ENCODE measurements around the gene CTNNB1.

The CTNNB1 gene

DNA sequence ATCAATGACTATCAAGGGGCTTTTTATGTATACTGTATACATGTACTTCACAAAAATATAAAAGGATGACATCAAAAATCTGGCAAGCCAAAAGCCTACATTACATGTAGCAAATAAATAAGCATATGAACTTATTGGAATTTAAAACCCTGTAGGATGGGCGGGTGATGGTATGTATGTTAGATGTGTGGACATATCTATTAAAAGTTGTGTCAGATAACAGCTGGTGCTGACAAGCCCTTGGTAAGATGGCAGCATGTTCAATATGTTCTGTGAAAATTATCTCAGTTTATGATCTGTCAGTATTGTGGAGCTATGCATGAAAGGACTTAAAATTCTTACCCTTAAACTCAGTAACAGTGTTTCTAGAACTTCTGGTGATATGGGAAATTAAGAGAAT lies 20.1 kb downstream of the CTNNB1 start:
- DNase-seq (ENCODE audit: low spot score), result no peak

DNA sequence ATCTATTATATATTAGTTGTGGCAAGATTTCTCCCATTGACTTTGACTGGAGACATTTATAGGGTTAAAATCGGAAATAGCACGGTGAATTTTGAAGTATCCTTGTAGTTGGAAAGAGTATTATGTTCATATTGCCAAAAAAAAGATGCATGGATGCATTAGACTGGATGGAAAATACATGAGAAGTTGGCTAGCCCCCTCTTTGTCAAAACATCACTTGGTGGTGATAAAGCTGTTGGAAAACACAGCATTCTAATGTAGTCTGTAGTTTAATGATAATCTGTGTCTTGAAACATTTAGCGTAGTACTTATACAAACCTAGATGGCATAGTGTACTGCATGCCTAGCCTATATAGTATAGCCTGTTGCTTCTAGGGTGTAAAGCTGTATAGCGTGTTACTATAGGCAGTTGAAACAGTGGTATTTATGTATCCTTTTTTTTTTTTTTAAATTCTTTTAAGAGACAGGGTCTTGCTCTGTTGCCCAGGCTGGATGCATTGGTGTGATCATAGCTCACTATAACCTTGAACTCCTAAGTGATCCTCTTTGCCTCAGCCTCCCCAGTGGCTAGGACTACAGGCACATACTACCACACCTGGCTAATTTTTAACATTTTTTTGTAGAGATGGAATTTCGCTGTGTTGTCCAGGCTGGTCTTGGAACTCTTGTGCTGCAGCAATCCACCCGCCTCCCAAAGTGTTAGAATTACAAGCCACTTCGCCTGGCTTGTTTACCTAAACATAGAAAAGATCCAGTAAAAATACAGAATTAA lies 21.8 kb downstream of the CTNNB1 start:
- no peak for DNase-seq (ENCODE audit: low spot score)

DNA sequence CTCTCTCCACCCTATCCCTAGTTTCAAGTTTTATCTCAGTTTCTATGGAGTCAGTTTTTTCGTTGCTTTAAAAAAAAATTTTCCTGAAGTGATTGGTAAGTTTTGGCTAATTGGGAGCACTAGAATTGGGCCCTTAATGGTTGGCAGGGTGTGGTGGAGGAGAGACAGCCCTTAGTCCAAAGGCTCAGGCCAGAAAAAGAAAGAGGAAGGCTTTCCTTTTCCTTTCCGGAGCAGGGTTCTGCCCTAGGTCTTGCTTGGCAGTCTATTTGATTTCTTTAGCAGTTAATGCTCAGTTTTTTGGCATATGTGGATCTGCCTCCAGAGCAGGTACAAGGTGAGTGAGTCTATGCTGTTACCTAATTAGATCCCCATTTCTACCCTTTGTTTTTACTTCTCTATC lies 22.7 kb downstream of the CTNNB1 start:
- DNase-seq (ENCODE audit: low spot score), result no peak

DNA sequence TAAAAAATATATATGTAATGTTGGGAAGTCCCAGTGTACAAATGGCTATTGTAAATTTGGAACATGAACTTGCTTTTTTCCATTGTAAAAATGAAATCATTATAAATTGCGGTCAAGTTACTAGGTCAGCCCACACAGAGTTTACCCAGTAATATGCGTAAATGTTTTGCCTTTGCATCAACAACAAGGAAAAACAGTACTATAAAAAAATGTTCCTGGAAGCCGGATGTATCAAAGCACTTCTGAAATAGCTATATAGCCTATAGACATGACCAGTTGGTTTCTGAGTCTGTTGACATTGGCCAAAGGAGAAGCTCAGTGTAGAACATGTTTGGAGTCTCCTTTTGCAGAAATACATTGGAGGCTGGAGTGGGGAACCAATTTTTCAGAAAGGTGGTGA lies 23.2 kb downstream of the CTNNB1 start:
- no peak for DNase-seq (ENCODE audit: low spot score)

DNA sequence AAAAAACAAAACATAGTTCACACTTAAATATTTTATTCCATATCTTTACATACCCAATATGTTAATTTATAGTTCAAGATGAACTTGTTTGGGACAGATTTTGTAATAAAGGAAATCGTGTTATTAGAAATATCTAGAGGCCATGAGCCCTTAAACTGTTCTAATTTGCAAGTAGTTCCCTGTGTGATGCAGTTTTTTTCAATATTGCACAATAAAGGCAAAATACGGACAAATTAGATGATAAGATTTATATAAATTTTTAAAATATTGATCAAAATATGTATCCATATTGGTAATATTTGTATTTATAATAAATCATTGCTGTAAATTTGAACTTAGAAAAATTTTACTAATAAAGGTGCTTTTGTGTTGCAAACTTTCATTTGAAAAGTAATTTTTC lies 23.8 kb downstream of the CTNNB1 start:
- no peak for DNase-seq (ENCODE audit: low spot score)

DNA sequence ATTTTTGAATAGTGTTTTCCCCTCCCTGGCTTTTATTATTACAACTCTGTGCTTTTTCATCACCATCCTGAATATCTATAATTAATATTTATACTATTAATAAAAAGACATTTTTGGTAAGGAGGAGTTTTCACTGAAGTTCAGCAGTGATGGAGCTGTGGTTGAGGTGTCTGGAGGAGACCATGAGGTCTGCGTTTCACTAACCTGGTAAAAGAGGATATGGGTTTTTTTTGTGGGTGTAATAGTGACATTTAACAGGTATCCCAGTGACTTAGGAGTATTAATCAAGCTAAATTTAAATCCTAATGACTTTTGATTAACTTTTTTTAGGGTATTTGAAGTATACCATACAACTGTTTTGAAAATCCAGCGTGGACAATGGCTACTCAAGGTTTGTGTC lies 24.4 kb downstream of the CTNNB1 start:
- no peak for DNase-seq (ENCODE audit: low spot score)

DNA sequence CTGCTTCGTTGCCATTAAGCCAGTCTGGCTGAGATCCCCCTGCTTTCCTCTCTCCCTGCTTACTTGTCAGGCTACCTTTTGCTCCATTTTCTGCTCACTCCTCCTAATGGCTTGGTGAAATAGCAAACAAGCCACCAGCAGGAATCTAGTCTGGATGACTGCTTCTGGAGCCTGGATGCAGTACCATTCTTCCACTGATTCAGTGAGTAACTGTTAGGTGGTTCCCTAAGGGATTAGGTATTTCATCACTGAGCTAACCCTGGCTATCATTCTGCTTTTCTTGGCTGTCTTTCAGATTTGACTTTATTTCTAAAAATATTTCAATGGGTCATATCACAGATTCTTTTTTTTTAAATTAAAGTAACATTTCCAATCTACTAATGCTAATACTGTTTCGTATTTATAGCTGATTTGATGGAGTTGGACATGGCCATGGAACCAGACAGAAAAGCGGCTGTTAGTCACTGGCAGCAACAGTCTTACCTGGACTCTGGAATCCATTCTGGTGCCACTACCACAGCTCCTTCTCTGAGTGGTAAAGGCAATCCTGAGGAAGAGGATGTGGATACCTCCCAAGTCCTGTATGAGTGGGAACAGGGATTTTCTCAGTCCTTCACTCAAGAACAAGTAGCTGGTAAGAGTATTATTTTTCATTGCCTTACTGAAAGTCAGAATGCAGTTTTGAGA lies 25.0 kb downstream of the CTNNB1 start:
- DNase-seq (ENCODE audit: low spot score), result no peak

DNA sequence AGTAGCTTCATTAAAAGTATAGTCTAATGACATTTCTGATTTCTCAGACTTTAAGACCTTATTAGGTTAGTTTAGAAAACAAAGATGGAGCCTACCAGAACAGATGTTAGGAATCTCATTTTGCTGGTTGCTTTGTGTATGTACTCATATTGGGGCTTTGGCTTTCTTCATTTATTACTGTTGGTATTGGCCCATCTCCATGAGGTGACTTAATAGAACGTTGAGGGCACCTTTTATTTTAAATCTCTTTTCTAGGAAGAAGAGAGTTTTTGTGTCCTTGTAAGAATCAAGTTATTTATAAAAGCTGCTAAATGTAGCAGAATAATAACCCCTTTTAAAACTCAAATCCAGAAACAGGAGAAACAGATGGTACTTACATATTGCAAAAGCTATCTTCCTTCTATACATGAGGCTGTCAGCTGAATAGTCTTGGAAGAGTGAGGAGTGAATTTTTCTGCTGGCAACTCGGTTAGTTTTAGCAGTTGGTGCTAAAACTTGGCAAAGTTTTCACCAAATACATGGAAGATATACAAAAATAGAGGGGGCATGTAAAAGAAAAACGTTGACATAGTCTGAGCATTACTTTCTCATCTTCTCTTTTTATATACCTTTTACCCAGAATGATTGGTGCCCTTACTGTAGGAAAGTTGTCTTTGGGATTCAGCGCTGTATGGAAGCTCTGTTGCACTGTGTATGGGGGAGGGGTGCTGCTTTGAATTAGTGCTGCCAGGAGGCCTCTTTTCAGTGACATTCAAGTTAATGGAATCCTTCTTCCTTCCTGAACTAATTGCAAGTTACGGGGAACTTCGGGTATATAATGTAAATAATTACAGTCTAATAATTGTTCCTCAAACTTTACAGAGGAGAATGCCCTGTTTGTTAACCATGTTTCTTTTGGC lies 35.8 kb downstream of the CTNNB1 start:
- DNase-seq (ENCODE audit: low spot score), result no peak

DNA sequence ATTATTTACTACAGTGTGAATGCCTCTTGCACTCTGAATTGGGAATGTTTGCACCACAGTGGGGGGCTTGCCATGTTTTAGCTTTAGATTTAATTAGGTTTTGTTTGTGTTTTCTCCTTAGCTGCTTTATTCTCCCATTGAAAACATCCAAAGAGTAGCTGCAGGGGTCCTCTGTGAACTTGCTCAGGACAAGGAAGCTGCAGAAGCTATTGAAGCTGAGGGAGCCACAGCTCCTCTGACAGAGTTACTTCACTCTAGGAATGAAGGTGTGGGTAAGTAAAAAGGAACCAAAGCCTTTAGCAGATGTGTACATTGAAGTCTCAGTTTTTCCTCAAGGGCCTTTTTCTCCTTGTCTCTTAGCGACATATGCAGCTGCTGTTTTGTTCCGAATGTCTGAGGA lies 36.9 kb downstream of the CTNNB1 start:
- no peak for DNase-seq (ENCODE audit: low spot score)

DNA sequence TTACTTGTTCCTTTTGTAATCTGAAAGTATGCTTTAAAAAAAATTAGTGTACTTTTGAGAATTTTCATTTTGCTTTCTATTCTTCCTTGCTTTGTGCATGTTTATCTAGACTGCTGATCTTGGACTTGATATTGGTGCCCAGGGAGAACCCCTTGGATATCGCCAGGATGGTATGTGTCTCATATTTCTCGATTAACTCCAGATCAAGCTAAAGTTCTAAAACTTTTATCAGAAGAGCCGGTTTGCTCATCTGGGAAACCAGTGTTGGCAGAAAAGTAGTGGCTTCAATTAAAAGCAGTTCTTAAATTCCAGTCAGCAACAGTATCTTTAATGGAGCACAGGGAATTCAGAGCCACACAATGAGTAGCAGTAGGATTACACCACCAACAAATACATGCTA lies 38.6 kb downstream of the CTNNB1 start:
- DNase-seq (ENCODE audit: low spot score), result no peak

DNA sequence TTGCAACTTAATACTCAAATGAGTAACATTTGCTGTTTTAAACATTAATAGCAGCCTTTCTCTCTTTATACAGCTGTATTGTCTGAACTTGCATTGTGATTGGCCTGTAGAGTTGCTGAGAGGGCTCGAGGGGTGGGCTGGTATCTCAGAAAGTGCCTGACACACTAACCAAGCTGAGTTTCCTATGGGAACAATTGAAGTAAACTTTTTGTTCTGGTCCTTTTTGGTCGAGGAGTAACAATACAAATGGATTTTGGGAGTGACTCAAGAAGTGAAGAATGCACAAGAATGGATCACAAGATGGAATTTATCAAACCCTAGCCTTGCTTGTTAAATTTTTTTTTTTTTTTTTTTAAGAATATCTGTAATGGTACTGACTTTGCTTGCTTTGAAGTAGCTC lies 40.3 kb downstream of the CTNNB1 start:
- DNase-seq (ENCODE audit: low spot score), result no peak

DNA sequence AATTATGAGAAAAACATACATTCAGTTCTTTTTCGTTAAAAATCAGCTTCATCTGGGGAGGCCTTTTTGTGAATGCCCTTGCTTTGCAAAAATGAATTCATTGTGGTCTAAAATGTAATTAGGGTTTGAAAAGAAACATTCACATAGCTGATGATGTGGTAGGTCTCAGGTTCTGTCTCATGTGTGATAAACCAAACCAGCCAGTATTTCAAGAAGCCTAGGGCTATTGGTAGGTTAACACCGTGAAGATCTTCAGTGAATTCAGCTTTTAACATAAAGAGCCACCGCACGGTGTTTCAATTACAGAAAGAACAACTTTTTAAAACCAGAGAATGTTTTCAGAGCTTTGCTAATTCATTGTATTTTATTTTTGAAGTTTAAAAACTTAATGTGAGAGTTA lies 41.9 kb downstream of the CTNNB1 start:
- no peak for DNase-seq (ENCODE audit: low spot score)

DNA sequence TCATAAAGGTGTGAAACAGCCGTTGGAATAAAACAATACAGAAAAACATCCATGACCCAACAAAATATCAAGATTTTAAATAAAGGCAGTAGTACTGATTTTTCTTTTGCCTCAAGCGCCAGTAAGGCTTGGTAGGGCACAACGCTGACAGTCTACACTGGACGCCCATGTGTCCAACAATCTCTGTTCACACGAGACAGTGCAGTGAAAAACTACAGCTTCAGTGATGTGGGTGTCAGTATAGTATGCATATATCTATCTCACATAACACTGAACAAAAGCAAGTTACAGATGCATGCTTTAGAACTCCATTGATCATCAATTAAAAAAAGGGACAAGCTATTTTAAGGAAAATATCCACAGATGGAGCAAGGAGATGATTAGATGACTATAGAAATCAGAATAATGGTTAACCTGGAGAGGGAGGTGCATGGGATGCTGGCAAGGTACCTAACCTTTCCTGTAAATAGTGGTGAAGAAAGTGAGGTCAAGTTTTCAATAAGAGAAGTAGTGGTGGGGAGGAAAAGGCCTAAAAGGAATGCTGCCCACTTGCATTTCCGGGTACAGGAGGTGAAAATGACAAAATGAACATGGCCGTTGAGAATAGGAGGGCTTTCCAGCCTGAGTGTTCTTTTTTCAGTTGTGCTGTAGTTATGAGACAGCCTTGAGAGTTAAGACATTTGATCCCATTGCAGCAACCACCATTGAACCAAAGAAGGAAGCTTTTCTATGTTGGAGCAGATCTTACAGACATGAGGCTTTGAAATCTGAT lies 42.7 kb downstream of the CTNNB1 start:
- DNase-seq (ENCODE audit: low spot score), result no peak

DNA sequence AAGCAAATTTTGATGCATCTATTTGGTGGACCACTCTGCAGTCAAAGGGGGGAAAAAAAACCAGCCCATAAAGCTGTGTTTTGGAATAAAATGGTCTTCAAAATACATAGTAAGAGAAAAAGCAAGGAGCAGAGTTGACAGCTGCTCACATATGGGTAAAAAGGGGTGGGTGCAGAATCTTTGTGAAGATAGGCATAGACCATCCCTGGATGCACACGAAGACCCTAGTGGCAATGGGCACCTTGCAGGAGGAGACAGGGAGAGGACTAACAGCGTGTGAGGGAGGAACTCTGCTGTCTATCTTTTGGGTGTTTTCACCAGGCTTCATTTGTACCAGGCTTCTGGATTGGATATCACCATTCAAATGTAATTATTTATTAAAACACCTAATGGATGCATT lies 43.9 kb downstream of the CTNNB1 start:
- no peak for DNase-seq (ENCODE audit: low spot score)

DNA sequence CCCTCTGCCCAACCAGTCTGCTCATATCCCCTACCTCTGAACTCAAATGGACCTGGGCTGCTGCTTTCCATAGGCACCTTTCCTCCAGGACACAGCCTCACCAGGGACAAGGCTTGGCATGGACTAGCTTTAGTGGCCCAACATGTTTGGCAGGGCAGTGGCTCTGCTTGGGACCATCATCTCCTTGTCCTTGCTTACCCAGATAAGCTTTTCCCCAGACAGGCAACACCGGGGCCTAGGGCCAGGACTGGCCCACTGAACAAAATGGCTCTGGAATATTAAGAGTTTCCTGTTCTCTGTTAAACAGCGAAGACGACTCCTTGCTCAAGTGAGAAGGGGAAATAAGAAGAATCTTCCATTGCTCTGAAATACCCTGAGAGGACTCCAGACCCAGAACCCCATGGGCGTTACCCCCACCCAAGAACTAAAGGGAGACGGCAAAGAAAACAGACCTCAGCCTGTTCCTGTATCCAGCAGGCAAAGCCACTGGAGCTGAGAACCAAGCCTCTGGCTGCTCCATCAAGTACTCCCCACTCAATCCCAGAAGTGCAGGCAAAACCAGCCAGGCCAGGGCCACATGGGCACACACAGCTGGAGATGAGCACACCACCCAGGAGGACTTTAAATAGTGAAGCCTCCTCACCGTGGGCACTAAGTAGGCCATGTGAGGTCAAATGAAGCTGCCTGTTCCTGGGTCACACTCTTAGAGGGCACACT lies 45.5 kb downstream of the CTNNB1 start:
- no peak for DNase-seq (ENCODE audit: low spot score)

DNA sequence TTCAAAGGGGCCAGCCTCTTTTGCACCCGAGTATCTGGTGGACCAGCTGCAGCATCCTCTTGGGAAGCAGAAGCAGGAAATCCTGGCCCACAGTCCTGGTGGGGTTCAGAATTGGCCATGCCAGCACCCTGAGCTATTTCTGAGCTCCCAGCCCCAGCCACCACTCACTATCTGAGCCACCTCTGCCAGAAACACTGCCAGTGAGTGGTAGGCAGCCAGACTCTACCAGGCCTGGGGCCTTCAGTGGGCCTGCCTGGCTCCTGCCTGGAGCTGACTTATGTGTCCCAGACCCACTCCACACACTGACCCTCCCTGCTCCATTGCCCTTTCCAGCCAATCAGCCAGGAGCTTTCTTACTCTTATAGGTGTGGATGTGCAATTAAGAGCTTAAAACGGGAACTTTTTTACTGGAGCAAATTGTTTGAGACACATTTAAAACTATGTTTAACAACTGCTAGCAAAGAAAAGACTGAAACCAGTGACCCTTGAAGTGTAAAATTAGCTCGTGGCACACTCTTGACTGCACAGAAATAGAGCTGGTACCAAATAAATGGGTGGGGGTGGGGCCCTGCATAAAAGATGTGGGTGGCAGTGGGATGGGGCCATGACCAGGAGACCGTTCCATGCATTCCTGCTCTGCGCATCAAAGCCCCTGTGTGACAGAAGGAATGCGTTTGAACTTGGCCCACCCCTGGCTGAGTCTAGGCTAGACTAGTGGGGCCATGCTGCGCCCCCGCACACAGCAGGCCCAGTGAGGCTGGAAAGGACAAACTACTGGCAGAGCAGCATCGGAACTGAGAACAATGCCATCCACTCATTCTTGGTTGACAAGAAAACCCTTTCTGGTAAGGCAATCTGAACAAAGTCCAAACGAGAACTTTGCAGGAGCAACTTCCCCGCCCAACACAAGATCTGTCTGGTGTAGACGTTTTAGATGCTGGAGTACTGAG lies 48.0 kb downstream of the CTNNB1 start:
- no peak for DNase-seq (ENCODE audit: low spot score)

DNA sequence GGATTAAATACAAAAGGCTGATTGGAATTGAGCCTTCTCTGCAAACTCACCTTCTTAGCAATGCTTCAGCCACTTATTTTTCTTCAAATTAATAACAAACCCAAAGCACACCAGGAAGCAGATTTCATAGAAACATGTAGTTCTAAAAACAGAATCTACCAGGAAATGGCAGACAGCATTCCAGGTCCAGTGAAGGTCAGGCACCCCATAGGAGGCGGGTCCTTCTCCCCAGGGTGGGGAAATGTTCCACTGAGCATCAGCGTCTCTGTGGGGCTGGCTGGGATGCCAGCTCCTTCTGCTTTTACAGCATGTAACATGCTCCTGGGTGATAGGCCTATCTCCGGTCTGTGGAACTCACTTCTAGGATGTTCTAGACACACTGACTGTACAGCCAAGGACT lies 49.2 kb downstream of the CTNNB1 start:
- no peak for DNase-seq (ENCODE audit: low spot score)

DNA sequence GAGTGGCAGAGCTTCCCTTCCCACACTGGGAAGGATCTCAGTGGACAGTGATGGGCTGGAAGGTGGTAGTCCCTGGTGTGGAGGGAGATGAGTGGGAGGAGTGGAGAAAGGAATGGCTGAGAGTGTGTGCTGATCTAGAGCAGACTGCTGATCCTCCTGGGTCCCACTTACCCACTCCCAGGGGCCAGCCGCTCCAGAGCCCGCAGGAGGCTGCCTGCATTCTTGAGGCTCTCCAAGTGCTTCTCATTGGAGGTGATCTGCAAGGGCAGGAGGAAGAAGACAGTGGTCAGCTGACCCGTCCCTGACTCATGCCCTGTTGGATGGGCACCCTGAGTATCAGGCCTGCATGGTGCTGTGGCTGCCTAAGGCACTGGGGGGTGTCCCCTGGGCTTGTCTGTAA lies 50.0 kb downstream of the CTNNB1 start:
- no peak for DNase-seq (ENCODE audit: low spot score)

DNA sequence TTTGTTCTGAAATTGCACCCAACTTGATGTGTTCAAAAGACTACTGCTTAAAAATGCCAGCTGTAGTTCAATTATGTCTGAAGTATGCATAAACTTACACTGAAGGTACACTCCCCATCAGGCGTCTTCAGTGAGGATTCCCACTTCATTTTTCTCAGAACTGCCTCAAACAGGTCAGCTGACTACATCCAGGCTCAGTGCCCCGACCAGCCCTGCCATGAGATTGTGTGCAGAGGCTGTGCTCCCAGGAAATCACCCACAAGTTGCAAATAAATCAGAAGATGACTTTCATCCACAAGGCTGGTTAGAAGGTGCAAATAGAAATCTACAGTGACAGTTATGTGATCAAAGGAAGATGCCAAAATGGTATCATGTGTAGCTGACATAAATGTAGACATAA lies 51.5 kb downstream of the CTNNB1 start:
- no peak for DNase-seq (ENCODE audit: low spot score)

DNA sequence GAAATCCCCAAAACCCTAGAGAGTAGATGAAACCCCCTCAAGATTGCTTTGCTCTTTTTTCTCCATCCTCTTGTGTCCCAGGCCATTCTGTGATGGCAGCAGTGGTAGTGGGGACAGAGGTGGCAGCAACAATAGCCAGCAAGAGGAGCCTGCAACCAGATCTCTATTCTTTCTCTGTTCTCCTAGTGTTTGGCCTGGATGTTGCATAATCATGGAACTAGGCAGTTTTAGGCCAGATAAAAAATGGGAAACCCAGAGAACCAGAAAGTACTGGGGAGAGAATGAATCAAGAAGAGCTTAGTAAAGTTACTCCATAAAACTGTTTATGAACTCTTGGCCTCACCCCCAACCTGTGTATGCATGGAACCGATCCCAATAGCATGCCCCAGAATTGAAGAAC lies 52.3 kb downstream of the CTNNB1 start:
- DNase-seq (ENCODE audit: low spot score), result no peak

Measured in hematopoietic multipotent progenitor cell treated with erythropoietin and hydrocortisone succinate and interleukin-3 and kit ligand, for 17 days (in vitro differentiated cells).